Measurements from ENCODE around the gene TMED1.

- no peak for TF ChIP-seq MEF2A (IDR thresholded peaks at IDR 0.05; ENCODE audit: control insufficient read depth, low read depth, low read length)
- peak; percentile 86 for TF ChIP-seq MAFF (IDR thresholded peaks at IDR 0.05; ENCODE audit: low read length)
Measured at GRCh38 chr19:10812902-10813404, 23.1 kb downstream of the TMED1 start.

Data from K562 (cell line).